GM12875 (cell line): Measurements from ENCODE around the gene IMP3.
A peak's percentile ranks its signal among the peaks of the same experiment; 100 is the strongest.
"Not testable (repeated sequence)": the region's sequence is repeated elsewhere in the genome, so short reads cannot be mapped to it uniquely, and the experiment has no call there.

ENCODE experiments used
- H3K4me3 ChIP-seq: one replicate; pipeline ENCODE4 v1.5.1; 2011; ENCODE audit warnings: low read depth, low read length, control low read depth
- TF ChIP-seq, protein P1 (sequence below): IDR thresholded peaks from 2 replicates; pipeline ENCODE4 v1.5.1; 2011; ENCODE audit warnings: low read depth, mild to moderate bottlenecking, control low read depth, inconsistent platforms, low read length, moderate library complexity, borderline replicate concordance; ENCODE audit not compliant: insufficient read depth

IMP3 gene

DNA sequence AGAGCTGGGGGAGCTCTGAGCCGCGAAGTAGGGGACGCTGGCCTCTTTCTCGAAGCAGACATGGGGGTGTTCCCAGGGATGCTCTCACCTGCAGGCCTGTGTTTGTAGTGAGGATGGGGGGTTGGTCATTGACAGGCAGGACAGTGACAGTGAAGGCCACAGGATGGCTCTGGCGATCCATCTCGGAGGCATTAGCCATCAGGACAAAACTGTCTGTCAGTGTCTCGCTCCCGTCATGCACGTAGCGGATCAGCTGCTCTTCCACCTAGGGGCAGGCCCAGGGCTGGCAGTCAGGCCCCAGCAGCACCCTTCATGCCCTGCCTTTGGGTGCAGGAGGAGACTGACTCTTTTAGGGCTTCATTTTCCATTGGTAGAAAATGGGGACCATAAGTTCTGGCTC lies 44.6 kb upstream of the IMP3 start:
- H3K4me3 ChIP-seq: no peak overlapping the region
- TF ChIP-seq, protein P1, sequence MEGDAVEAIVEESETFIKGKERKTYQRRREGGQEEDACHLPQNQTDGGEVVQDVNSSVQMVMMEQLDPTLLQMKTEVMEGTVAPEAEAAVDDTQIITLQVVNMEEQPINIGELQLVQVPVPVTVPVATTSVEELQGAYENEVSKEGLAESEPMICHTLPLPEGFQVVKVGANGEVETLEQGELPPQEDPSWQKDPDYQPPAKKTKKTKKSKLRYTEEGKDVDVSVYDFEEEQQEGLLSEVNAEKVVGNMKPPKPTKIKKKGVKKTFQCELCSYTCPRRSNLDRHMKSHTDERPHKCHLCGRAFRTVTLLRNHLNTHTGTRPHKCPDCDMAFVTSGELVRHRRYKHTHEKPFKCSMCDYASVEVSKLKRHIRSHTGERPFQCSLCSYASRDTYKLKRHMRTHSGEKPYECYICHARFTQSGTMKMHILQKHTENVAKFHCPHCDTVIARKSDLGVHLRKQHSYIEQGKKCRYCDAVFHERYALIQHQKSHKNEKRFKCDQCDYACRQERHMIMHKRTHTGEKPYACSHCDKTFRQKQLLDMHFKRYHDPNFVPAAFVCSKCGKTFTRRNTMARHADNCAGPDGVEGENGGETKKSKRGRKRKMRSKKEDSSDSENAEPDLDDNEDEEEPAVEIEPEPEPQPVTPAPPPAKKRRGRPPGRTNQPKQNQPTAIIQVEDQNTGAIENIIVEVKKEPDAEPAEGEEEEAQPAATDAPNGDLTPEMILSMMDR: no peak

DNA sequence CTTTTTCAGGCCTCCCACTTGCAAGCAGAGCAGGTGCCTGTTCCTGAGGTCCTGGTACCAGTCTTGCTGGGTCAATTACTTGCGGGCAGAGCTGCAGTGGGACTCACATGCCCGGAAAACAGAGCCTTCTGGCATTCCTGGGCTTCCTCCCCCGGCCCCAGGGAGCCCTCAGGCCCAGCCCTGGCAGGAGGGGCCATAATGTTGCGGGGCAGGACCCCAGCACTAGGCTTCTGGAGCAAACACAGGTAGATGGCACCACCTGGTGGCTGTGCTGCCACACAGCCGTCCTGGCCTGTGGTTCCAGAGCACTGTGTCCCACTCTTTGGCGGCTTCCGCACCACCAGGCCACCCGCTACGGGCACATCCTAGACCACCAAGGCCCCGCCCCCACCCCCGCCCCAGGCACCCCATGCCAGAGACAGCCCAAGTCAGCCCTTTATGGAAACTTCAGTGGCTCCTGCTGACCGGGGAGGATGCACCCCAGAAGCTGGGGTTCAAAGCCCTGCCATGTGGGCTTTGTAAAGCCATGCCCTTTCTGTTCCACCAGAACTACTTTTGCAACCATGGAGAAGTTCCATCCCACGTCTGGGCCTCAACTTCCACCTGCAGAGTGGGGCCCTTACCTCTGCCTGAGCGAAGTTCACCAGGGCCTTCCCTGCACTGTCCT lies 43.8 kb upstream of the IMP3 start:
- not testable (repeated sequence) for H3K4me3 ChIP-seq

DNA sequence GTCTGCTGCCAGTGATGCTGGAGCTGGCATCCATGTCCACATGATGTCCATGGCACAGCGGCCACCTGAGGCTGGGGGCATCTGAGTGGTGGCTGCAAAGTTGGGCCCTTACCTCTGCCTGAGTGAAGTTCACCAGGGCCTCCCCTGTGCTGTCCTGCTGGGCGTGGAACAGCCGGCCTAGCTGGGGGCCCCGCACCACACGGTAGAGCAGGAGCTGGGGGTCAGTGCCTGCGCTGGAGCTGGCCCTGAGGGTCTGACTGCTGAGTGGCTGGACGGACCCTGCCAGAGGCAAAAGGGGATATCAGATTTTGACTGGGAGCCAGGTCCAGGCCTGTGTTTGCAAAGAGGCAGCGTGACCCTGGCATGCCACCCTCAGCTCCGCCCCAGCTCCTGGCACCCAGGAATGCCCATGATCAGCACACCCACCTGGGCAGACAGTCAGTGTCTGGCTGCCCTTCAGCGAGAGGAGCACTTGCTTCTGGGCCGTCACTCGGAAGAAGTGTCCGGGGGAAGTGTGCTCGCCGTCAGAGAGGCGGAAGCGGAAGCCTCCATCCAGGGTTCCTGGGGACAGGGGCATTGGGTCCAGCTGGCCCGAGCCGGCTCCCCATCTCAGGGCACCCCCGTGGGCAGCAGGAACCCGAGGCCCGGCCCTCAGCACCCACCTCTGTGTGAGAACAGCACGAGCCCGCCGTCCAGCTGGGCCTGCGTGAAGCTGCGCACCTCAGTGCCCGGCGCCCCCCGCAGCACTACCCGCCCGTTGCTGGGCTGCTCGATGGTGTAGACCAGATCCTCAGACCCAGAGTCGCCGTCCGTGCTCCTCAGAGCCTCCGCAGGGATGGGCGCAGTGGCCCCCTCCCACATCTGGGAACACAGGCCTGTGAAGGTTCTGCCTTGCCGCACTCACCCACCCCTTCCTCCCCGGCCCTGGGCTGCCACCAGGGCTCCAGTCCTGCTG lies 42.4 kb upstream of the IMP3 start:
- TF ChIP-seq, protein P1: no peak
- no peak overlapping the region for H3K4me3 ChIP-seq

More for the DNA sequence above, 43.8 kb upstream of the IMP3 start:
- TF ChIP-seq, protein P1: peak; percentile 85

DNA sequence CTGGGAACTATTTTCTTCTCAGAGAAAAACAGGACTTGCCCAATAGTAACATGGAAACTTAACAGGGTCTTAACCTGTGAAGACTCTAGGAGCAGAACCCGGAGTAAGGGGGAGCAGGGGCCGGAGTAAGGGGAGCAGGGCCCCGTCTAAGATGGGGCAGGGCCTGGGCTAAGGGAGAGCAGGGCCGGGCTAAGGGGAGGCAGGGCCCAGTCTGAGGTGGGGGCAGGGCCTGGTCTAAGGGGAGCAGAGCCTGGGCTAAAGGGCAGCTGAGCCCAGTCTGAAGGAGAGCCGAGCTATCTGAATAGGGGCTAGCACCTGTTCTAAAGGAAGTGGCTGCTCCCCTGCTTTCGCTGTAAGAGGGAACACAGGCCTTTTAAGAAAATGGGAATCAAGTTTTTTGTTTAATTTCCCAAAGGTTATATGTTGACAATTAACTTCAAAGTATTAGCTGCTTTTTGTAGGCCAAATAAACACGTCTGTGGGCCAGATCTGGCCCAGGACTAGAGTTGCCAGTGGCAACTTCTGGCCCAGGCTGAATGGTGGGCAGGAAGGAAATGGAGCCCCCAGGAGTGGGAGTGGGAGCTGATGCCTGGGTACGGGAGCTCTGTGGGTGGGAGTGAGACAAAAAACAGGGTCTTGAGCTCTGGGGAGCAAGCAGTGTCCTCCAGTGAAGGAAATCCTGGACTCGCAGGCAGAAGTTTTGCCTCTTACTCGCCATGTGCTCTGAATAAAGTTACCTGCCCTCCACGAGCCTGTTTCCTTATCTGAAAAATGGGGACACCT lies 40.2 kb upstream of the IMP3 start:
- H3K4me3 ChIP-seq: no peak overlapping the region
- TF ChIP-seq, protein P1: no peak

DNA sequence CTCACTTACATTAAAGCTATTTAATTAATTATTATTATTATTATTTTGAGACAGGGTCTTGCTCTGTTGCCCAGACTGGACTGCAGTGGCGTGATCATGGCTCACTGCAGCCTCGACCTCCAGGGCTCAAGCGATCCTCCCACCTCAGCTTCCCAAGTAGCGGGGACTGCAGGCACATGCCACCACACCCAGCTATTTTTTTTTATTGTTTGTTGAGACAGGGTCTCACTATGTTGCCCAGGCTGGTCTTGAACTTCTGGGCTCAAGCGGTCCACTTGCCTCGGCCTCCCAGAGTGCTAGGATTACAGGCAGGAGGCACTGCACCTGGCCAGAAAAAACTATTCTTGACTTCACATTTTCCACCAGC lies 38.3 kb upstream of the IMP3 start:
- not testable (repeated sequence) for H3K4me3 ChIP-seq

DNA sequence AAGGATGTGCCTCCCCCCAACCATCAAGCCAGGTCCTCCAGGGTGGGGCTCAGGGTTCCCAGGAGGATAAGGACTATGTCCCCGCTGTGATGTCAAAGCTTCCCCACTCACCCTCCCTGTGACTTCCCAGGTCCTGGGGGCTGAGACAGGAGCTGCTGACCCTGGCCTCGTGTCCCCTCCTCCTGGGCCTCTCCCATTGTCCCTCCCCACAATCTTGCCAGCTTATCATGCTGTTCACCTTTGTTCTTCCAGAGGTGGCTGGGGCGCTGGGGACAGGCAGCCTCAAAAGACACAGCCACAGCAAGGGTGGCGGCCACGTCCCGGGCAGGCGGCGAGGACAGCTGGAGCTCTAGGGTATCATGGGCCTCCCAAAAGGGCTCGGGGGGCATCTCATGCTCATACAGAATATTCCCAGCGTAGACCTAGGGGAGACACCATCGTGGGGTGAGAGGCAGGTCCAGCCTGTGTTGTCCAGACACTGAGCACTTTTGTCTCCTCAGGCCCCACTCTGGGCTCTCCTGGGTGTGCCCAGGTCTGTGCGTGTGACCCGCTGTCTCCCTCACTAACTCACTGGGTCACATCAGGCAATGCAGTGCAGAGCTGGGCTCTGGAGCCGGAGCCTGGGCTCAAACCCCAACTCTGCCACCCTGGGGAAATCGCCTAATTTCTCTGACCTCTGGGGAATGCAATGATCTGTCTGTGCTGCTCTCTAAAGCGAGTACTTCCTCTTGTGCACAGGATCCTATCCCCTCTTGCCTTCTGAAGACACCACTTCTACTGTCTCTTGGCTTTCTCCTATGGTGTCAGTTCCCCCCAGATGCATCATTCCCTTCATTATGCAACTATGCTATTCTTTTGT lies 37.7 kb upstream of the IMP3 start:
- no peak overlapping the region for H3K4me3 ChIP-seq
- TF ChIP-seq, protein P1: no peak
